GM12878 (cell line): ENCODE data around the gene VN1R5. TPM values are rescaled to one million over a fixed set of nuclear protein-coding genes. Genes with fewer than 3 reads are reported as not detected.

Experiments used
- ATAC-seq: fragments of 200-7000 bp; cut with Tn5 transposase; 3 replicates; pipeline ENCODE4 v1.9.1; 2020; ENCODE audit warnings: mild to moderate bottlenecking, moderate library complexity
- BruUV-seq: library from RNA; stranded (reverse); fragments of 400-500 nt; replicated peaks from 2 replicates; lab custom pipeline; 2021; lab: Mats Ljungman, UMichigan
- CTCF ChIA-PET: fragments of 300-600 bp; sonication (Branson Sonifier 250); formaldehyde crosslinking; extraction: SDS; loops from one replicate; lab custom pipeline; 2021; ENCODE audit warnings: inconsistent platforms; lab: Yijun Ruan, JAX
- POLR2A ChIA-PET: fragments of 350-600 bp; formaldehyde crosslinking; extraction: SDS; loops from one replicate; lab custom pipeline; 2021; ENCODE audit warnings: inconsistent platforms; lab: Charles Lee
- RAD21 ChIA-PET: fragments of 300-600 bp; sonication (Branson Sonifier 250); formaldehyde crosslinking; loops from one replicate; lab custom pipeline; 2023; ENCODE audit warnings: antibody characterized with exemption; ENCODE audit not compliant: unreplicated experiment; lab: Charles Lee
- SMC1A ChIA-PET: fragments of 300-600 bp; sonication (Branson Sonifier 250); formaldehyde crosslinking; loops from one replicate; lab custom pipeline; 2023; ENCODE audit not compliant: unreplicated experiment, uncharacterized antibody; lab: Charles Lee
- DNase-seq: peaks from one replicate; pipeline ENCODE4 v3.0.0-alpha.2; 2011; ENCODE audit warnings: low read depth, low spot score
- FAIRE-seq: peaks from 3 replicates; lab custom pipeline; 2011; peaks lifted over from hg19 to GRCh38; lab: Jason Lieb, UNC
- H2AFZ ChIP-seq: 2 replicates; pipeline ENCODE4 v1.6.0; 2011; ENCODE audit warnings: low read depth, low read length, control low read depth; ENCODE audit not compliant: control insufficient read depth
- H3K27ac ChIP-seq: 2 replicates; pipeline ENCODE4 v1.5.1; 2011; ENCODE audit warnings: control low read depth; ENCODE audit not compliant: control insufficient read depth, insufficient read depth
- H3K27me3 ChIP-seq, 2 experiments: replicated peaks in 1 of 2; 2 replicates each; pipeline versions ENCODE4 v1.6.0 to v1.6.1; 2011; ENCODE audit warnings: low read length in 1 of 2; ENCODE audit not compliant: control insufficient read depth in 2 of 2, insufficient read depth in 2 of 2
- H3K36me3 ChIP-seq, 2 experiments: 2 replicates each; pipeline ENCODE4 v1.5.1; 2011; ENCODE audit warnings: low read length in 1 of 2; ENCODE audit not compliant: control insufficient read depth in 2 of 2, insufficient read depth in 2 of 2
- H3K4me1 ChIP-seq: 2 replicates; pipeline ENCODE4 v1.6.1; 2011; ENCODE audit warnings: mild to moderate bottlenecking, low read length, moderate library complexity, mixed read lengths; ENCODE audit not compliant: control insufficient read depth, insufficient read depth
- H3K4me2 ChIP-seq: 2 replicates; pipeline ENCODE4 v1.6.0; 2011; ENCODE audit warnings: control low read depth; ENCODE audit not compliant: control insufficient read depth, insufficient read depth
- H3K4me3 ChIP-seq: fragments of 200-600 bp; sonication (generic); 2 replicates; pipeline ENCODE4 v1.5.1; 2016
- H3K79me2 ChIP-seq: 2 replicates; pipeline ENCODE4 v1.6.0; 2011; ENCODE audit warnings: low read length; ENCODE audit not compliant: control insufficient read depth, insufficient read depth
- H3K9ac ChIP-seq: 2 replicates; pipeline ENCODE4 v1.8.0; 2011; ENCODE audit warnings: low read length, control low read depth, mixed read lengths; ENCODE audit not compliant: control insufficient read depth, insufficient read depth
- H3K9me3 ChIP-seq: replicated peaks from 3 replicates; pipeline ENCODE4 v1.5.1; 2011; ENCODE audit warnings: mild to moderate bottlenecking, low read length; ENCODE audit not compliant: control insufficient read depth, insufficient read depth
- H4K20me1 ChIP-seq: 2 replicates; pipeline ENCODE4 v1.6.0; 2011; ENCODE audit not compliant: control insufficient read depth, insufficient read depth
- ATF7 ChIP-seq: fragments of 450-650 bp; IDR thresholded peaks from 2 replicates; pipeline ENCODE4 v1.6.1; 2016; ENCODE audit warnings: low read depth, mild to moderate bottlenecking
- BMI1 ChIP-seq: fragments of 450-650 bp; IDR thresholded peaks from 2 replicates; pipeline ENCODE4 v1.6.1; 2016; ENCODE audit warnings: mild to moderate bottlenecking, moderate library complexity, borderline replicate concordance
- EZH2 ChIP-seq: IDR thresholded peaks from 2 replicates; pipeline ENCODE4 v1.6.1; 2012; ENCODE audit warnings: low read depth, mild to moderate bottlenecking, control low read depth, inconsistent platforms, low read length, borderline replicate concordance; ENCODE audit not compliant: control insufficient read depth
- SP1 ChIP-seq: IDR thresholded peaks from one replicate; pipeline ENCODE4 v1.6.1; 2011; ENCODE audit warnings: low read depth, low read length
- SRF ChIP-seq, 2 experiments: IDR thresholded peaks; 2 replicates each; pipeline ENCODE4 v1.6.1; 2011; ENCODE audit warnings: low read depth in 2 of 2, low read length in 2 of 2, mild to moderate bottlenecking in 1 of 2, moderate library complexity in 1 of 2
- WGBS: methylation state at CpG from one replicate; pipeline ENCODE4 v1.1.6; 2016; ENCODE audit warnings: low lambda C conversion rate; ENCODE audit not compliant: insufficient replicate concordance, insufficient coverage; ENCODE audit errors: missing lambda C conversion rate; 5-methylcytosine and 5-hydroxymethylcytosine counted together
- in situ Hi-C: fragments of 300-500 bp; cut with MboI; formaldehyde crosslinking; loops from 9 replicates; pipeline ENCODE4 v1.14.3; 2018; ENCODE audit warnings: mixed read lengths
- intact Hi-C: fragments of 100-400 bp; cut with micrococcal nuclease; formaldehyde crosslinking; loops from one replicate; pipeline ENCODE4 v1.14.2; 2022; ENCODE audit not compliant: unreplicated experiment
- polyA plus RNA-seq, 11 experiments: library from polyadenylated mRNA; depleted of rRNA in 4 of 11; unstranded in 6 of 11; stranded (reverse) in 5 of 11; fragments of >200 nt; fragmentation: Nextera tagmentation in 4 of 11; fragmentation: Illumina TruSeq in 1 of 11; extraction: Ambion mirVana in 4 of 11; extraction: Trizol in 1 of 11; gene quantifications; 1 replicate in 1 of 11; 2 replicates in 10 of 11; pipeline versions ENCODE4 v1.2.1 to v1.2.3, GENCODE V29; 2011 to 2016; ENCODE audit warnings: inconsistent platforms in 2 of 11, missing spikeins in 2 of 11, low read depth in 1 of 11
- total RNA-seq, 4 experiments: library from RNA; depleted of rRNA in 3 of 4; stranded (reverse); fragments of >200 nt in 3 of 4; fragmentation: Illumina TruSeq in 1 of 4; extraction: Trizol in 1 of 4; gene quantifications; 2 replicates each; pipeline versions ENCODE4 v1.2.1 to v1.2.3, GENCODE V29; 2013 to 2021
- TF ChIP-seq, protein P1 (sequence below): fragments of 450-650 bp; formaldehyde crosslinking; IDR thresholded peaks from 2 replicates; pipeline ENCODE4 v1.4.0; 2020; ENCODE audit warnings: mild to moderate bottlenecking, moderate library complexity
- TF ChIP-seq, protein P2 (sequence below): fragments of 450-650 bp; conservative IDR thresholded peaks from 2 replicates; pipeline ENCODE4 v1.6.1; 2017; ENCODE audit warnings: mild to moderate bottlenecking, moderate library complexity

The VN1R5 gene
- total and polyA plus RNA-seq, 10 of the 15 experiments (the other 5 are each of a cell fraction or from before 2014, with no cell fraction given): not detected

DNA sequence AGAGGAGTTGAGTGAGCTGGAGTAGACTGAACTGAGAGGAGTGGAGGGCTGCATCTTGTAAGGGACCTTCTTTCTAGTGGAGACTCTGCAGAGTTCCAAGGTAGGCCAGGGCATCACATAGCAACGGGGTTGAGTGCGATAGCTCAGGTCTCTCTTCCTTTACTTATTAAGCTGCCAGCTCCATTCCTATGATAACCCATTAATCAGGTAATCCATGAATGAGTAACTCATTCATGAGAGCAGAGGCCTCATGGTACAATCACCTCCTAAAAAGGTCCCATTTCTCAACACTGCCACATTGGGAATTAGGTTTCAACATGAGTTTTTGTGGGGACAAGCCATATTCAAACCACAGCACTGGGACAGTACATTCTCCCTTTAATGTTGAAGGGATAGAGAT lies 21.3 kb downstream of the VN1R5 start:
- Histone ChIP-seq H3K4me3 (no peak overlapping the region), H2AFZ (no peak overlapping the region), H3K9ac (no peak overlapping the region), H3K4me2 (no peak overlapping the region), H3K36me3 (no peaks in the 10 kb centered on the region), H4K20me1 (no peaks in the 10 kb centered on the region), H3K9me3 (no peaks in the 10 kb centered on the region; the same call in 2 of the 3 replicates), H3K79me2 (no peaks in the 10 kb centered on the region), H3K4me1 (no peaks in the 10 kb centered on the region), H3K27ac (no peak overlapping the region), H3K27me3 (no peaks in the 10 kb centered on the region)
- no peak for TF ChIP-seq ATF7
- TF ChIP-seq, protein P1, sequence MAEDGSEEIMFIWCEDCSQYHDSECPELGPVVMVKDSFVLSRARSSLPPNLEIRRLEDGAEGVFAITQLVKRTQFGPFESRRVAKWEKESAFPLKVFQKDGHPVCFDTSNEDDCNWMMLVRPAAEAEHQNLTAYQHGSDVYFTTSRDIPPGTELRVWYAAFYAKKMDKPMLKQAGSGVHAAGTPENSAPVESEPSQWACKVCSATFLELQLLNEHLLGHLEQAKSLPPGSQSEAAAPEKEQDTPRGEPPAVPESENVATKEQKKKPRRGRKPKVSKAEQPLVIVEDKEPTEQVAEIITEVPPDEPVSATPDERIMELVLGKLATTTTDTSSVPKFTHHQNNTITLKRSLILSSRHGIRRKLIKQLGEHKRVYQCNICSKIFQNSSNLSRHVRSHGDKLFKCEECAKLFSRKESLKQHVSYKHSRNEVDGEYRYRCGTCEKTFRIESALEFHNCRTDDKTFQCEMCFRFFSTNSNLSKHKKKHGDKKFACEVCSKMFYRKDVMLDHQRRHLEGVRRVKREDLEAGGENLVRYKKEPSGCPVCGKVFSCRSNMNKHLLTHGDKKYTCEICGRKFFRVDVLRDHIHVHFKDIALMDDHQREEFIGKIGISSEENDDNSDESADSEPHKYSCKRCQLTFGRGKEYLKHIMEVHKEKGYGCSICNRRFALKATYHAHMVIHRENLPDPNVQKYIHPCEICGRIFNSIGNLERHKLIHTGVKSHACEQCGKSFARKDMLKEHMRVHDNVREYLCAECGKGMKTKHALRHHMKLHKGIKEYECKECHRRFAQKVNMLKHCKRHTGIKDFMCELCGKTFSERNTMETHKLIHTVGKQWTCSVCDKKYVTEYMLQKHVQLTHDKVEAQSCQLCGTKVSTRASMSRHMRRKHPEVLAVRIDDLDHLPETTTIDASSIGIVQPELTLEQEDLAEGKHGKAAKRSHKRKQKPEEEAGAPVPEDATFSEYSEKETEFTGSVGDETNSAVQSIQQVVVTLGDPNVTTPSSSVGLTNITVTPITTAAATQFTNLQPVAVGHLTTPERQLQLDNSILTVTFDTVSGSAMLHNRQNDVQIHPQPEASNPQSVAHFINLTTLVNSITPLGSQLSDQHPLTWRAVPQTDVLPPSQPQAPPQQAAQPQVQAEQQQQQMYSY: no peak
- TF ChIP-seq SRF (IDR thresholded peaks at IDR 0.05; ENCODE audit: low read depth in 2 of 2, low read length in 2 of 2): no peak
- TF ChIP-seq, protein P2, sequence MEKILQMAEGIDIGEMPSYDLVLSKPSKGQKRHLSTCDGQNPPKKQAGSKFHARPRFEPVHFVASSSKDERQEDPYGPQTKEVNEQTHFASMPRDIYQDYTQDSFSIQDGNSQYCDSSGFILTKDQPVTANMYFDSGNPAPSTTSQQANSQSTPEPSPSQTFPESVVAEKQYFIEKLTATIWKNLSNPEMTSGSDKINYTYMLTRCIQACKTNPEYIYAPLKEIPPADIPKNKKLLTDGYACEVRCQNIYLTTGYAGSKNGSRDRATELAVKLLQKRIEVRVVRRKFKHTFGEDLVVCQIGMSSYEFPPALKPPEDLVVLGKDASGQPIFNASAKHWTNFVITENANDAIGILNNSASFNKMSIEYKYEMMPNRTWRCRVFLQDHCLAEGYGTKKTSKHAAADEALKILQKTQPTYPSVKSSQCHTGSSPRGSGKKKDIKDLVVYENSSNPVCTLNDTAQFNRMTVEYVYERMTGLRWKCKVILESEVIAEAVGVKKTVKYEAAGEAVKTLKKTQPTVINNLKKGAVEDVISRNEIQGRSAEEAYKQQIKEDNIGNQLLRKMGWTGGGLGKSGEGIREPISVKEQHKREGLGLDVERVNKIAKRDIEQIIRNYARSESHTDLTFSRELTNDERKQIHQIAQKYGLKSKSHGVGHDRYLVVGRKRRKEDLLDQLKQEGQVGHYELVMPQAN: no peak
- no peak for TF ChIP-seq BMI1
- no peak for TF ChIP-seq EZH2
- TF ChIP-seq SP1: no peak
- ChIA-PET POLR2A (interaction anchor here (0.6 kb wide), 1 partner anchor 267 kb away, joined by 3 read pairs; no protein-coding TSS in a partner anchor), RAD21 (no interaction called here), CTCF (no interaction called here), SMC1A (no interaction called here)
- no peak for FAIRE-seq
- in situ Hi-C loops (no loop called here), intact Hi-C loops (no loop called here)
- 79% methylated on average over 2 of the region's 2 CpGs for WGBS
- ATAC-seq: no peak
- no peak for DNase-seq
- BruUV-seq: no TSS peak
